ENCODE measurements around the gene CNNM4.
A peak's percentile ranks its signal among the peaks of the same experiment; 100 is the strongest.

CNNM4 gene

DNA sequence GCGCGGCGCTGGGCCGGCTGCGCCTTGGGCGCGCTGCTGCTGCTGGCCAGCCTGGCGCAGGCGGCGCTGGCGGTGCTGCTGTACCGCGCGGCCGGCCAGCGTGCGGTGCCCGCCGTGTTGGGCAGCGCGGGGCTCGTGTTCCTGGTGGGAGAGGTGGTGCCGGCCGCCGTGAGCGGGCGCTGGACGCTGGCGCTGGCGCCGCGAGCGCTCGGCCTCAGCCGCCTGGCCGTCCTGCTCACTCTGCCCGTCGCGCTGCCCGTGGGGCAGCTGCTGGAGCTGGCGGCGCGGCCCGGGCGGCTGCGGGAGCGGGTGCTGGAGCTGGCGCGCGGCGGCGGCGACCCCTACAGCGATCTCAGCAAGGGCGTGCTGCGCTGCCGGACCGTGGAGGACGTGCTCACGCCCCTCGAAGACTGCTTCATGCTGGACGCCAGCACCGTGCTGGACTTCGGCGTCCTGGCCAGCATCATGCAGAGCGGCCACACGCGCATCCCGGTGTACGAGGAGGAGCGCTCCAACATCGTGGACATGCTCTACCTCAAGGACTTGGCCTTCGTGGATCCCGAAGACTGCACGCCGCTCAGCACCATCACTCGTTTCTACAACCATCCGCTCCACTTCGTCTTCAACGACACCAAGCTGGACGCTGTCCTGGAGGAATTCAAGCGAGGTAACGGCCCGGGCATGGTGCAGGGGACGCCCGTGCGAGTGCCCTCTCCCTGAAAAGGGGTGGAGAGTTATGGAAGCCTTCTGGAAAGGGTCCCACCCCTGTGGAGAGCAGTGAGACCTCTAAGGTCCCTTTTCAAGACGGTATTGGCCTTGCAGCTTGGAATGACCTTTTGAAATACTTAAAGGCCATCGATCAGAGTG lies 56.4 kb downstream of the CNNM4 start:
- peaks cover 38% of the 10 kb centered on the region for H3K79me2 ChIP-seq (ENCODE audit: insufficient read depth, low read length)

DNA sequence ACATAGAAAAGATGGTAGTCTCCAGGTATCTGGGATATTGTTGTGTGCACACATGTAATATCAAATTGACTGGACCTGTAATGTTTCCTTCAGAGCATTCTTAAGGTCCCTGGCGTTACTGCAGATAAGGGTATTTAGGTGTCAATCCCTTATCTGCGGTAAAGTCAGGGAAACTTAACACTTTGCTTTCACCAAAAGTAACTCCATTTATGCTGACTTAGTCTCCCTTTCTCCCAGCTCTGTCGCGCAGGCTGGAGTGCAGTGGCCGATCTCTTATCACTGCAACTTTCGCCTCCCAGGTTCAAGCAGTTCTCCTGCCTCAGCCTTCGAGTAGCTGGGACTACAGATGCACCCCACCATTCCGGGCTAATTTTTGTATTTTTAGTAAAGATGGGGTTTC lies 57.2 kb downstream of the CNNM4 start:
- peak overlapping the region; percentile 76 for H3K4me3 ChIP-seq (ENCODE audit: insufficient read depth, low read length, poor library complexity, severe bottlenecking)
- H3K27ac ChIP-seq (ENCODE audit: low read depth, low read length), result no peak overlapping the region
- H3F3A ChIP-seq (ENCODE audit: insufficient read depth), result no peaks in the 10 kb centered on the region; the same call in 1 of the 2 replicates

More for the DNA sequence above, 56.4 kb downstream of the CNNM4 start:
- Histone ChIP-seq H3F3A (ENCODE audit: insufficient read depth) (no peaks in the 10 kb centered on the region; the same call in 1 of the 2 replicates), H3K27ac (ENCODE audit: low read depth, low read length) (no peak overlapping the region; the same call in 1 of the 2 replicates), H3K4me3 (ENCODE audit: insufficient read depth, low read length, poor library complexity, severe bottlenecking) (peak overlapping the region; percentile 76), H3K9me3 (ENCODE audit: insufficient read depth, low read length) (no peaks in the 10 kb centered on the region), H2AFZ (ENCODE audit: low read depth, low read length, severe bottlenecking) (no peak overlapping the region), H3K9me2 (replicated peaks; ENCODE audit: insufficient read depth, low read length) (no peaks in the 10 kb centered on the region), H3K9ac (ENCODE audit: low read length) (peak overlapping the region; percentile 72), H3K36me3 (ENCODE audit: low read length) (no peaks in the 10 kb centered on the region), H4K20me1 (ENCODE audit: low read depth, low read length) (no peaks in the 10 kb centered on the region; the same call in 1 of the 2 replicates), H3K4me2 (ENCODE audit: low read depth, low read length, poor library complexity, severe bottlenecking) (peak overlapping the region; percentile 61), H3K27me3 (ENCODE audit: low read length) (no peaks in the 10 kb centered on the region)
- TF ChIP-seq EZH2phosphoT487 (conservative IDR thresholded peaks at IDR 0.05; ENCODE audit: low read length), result no peak
- TF ChIP-seq CTCF (IDR thresholded peaks at IDR 0.05; ENCODE audit: insufficient read depth, low read length, poor library complexity, severe bottlenecking), result no peak

DNA sequence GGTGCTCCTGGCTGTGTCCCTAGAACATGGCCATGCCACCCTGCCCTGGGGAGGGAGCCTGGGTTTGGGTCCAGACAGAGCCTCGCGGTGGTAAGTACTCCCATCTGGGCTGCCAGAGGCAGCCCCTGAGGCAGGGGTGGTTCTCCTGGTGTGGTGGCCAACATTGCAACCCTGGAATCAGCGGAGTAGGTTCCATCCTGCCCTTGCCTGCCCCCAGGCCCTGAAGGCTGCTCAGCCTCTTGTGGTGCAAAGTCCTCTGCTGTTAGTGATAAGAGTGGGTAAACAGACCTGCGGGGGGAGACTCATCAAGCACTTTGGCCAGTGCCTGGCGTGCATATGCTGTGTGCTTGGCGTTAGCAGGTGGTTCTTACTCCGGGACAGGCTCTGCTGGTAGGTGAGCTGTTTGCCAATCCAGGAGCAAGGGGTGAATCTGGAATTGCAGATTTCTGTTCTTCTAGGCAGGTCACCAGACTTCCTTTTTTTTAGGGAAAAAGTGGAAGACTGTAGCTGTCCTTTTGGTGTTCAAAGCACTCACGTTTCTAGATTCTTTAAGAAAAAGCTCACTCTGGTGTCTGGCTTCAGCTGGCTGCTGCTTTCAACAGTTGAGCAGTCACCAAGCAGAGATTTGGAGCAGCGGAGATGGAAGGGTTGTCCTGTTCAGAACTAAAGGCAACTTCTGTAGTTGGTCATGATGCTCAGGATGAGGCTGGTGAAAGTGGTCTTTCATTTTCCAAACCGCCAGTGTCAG lies 58.6 kb downstream of the CNNM4 start:
- Histone ChIP-seq H3K9me3 (ENCODE audit: insufficient read depth, low read length) (no peaks in the 10 kb centered on the region), H3K9ac (ENCODE audit: low read length) (no peak overlapping the region), H3F3A (ENCODE audit: insufficient read depth) (no peaks in the 10 kb centered on the region; the same call in 1 of the 2 replicates), H2AFZ (ENCODE audit: low read depth, low read length, severe bottlenecking) (no peak overlapping the region), H4K20me1 (ENCODE audit: low read depth, low read length) (no peaks in the 10 kb centered on the region; the same call in 1 of the 2 replicates), H3K27me3 (ENCODE audit: low read length) (no peaks in the 10 kb centered on the region), H3K36me3 (ENCODE audit: low read length) (no peaks in the 10 kb centered on the region), H3K4me3 (ENCODE audit: insufficient read depth, low read length, poor library complexity, severe bottlenecking) (no peak overlapping the region), H3K9me2 (replicated peaks; ENCODE audit: insufficient read depth, low read length) (no peaks in the 10 kb centered on the region), H3K79me2 (ENCODE audit: insufficient read depth, low read length) (peaks cover 46% of the 10 kb centered on the region), H3K27ac (ENCODE audit: low read depth, low read length) (no peak overlapping the region), H3K4me2 (ENCODE audit: low read depth, low read length, poor library complexity, severe bottlenecking) (peak overlapping the region; percentile 31)
- TF ChIP-seq EZH2phosphoT487 (conservative IDR thresholded peaks at IDR 0.05; ENCODE audit: low read length), result no peak
- TF ChIP-seq CTCF (IDR thresholded peaks at IDR 0.05; ENCODE audit: insufficient read depth, low read length, poor library complexity, severe bottlenecking), result no peak

More for the DNA sequence above, 57.2 kb downstream of the CNNM4 start:
- no peak for TF ChIP-seq EZH2phosphoT487 (conservative IDR thresholded peaks at IDR 0.05; ENCODE audit: low read length)
- no peak for TF ChIP-seq CTCF (IDR thresholded peaks at IDR 0.05; ENCODE audit: insufficient read depth, low read length, poor library complexity, severe bottlenecking)
- H3K9me3 ChIP-seq (ENCODE audit: insufficient read depth, low read length), result no peaks in the 10 kb centered on the region
- no peaks in the 10 kb centered on the region; the same call in 1 of the 2 replicates for H4K20me1 ChIP-seq (ENCODE audit: low read depth, low read length)
- peak overlapping the region; percentile 72; the same call in 1 of the 2 replicates for H3K9ac ChIP-seq (ENCODE audit: low read length)
- H3K79me2 ChIP-seq (ENCODE audit: insufficient read depth, low read length), result peaks cover 43% of the 10 kb centered on the region
- no peaks in the 10 kb centered on the region for H3K9me2 ChIP-seq (replicated peaks; ENCODE audit: insufficient read depth, low read length)
- H3K4me2 ChIP-seq (ENCODE audit: low read depth, low read length, poor library complexity, severe bottlenecking), result peak overlapping the region; percentile 61
- no peaks in the 10 kb centered on the region for H3K27me3 ChIP-seq (ENCODE audit: low read length)
- H2AFZ ChIP-seq (ENCODE audit: low read depth, low read length, severe bottlenecking), result no peak overlapping the region
- no peaks in the 10 kb centered on the region for H3K36me3 ChIP-seq (ENCODE audit: low read length)

Measured in SU-DHL-6 (cell line).